GM12878 (cell line): Measurements from ENCODE around the gene ADAMTSL3. TPM values are rescaled to one million over a fixed set of nuclear protein-coding genes. Genes with fewer than 3 reads are reported as not detected.
A peak's percentile ranks its signal among the peaks of the same experiment; 100 is the strongest.

Experiments
- ATAC-seq: fragments of 200-7000 bp; cut with Tn5 transposase; 3 replicates; pipeline ENCODE4 v1.9.1; 2020; ENCODE audit warnings: mild to moderate bottlenecking, moderate library complexity
- BruUV-seq: library from RNA; stranded (reverse); fragments of 400-500 nt; replicated peaks from 2 replicates; lab custom pipeline; 2021; lab: Mats Ljungman, UMichigan
- CTCF ChIA-PET: fragments of 300-600 bp; sonication (Branson Sonifier 250); formaldehyde crosslinking; extraction: SDS; loops from one replicate; lab custom pipeline; 2021; ENCODE audit warnings: inconsistent platforms; lab: Yijun Ruan, JAX
- POLR2A ChIA-PET: fragments of 350-600 bp; formaldehyde crosslinking; extraction: SDS; loops from one replicate; lab custom pipeline; 2021; ENCODE audit warnings: inconsistent platforms; lab: Charles Lee
- RAD21 ChIA-PET: fragments of 300-600 bp; sonication (Branson Sonifier 250); formaldehyde crosslinking; loops from one replicate; lab custom pipeline; 2023; ENCODE audit warnings: antibody characterized with exemption; ENCODE audit not compliant: unreplicated experiment; lab: Charles Lee
- SMC1A ChIA-PET: fragments of 300-600 bp; sonication (Branson Sonifier 250); formaldehyde crosslinking; loops from one replicate; lab custom pipeline; 2023; ENCODE audit not compliant: unreplicated experiment, uncharacterized antibody; lab: Charles Lee
- DNase-seq: peaks from one replicate; pipeline ENCODE4 v3.0.0-alpha.2; 2011; ENCODE audit warnings: low read depth, low spot score
- FAIRE-seq: peaks from 3 replicates; lab custom pipeline; 2011; peaks lifted over from hg19 to GRCh38; lab: Jason Lieb, UNC
- H2AFZ ChIP-seq: 2 replicates; pipeline ENCODE4 v1.6.0; 2011; ENCODE audit warnings: low read depth, low read length, control low read depth; ENCODE audit not compliant: control insufficient read depth
- H3K27ac ChIP-seq: 2 replicates; pipeline ENCODE4 v1.5.1; 2011; ENCODE audit warnings: control low read depth; ENCODE audit not compliant: control insufficient read depth, insufficient read depth
- H3K27me3 ChIP-seq, 2 experiments: replicated peaks in 1 of 2; 2 replicates each; pipeline versions ENCODE4 v1.6.0 to v1.6.1; 2011; ENCODE audit warnings: low read length in 1 of 2; ENCODE audit not compliant: control insufficient read depth in 2 of 2, insufficient read depth in 2 of 2
- H3K36me3 ChIP-seq, 2 experiments: 2 replicates each; pipeline ENCODE4 v1.5.1; 2011; ENCODE audit warnings: low read length in 1 of 2; ENCODE audit not compliant: control insufficient read depth in 2 of 2, insufficient read depth in 2 of 2
- H3K4me1 ChIP-seq: 2 replicates; pipeline ENCODE4 v1.6.1; 2011; ENCODE audit warnings: mild to moderate bottlenecking, low read length, moderate library complexity, mixed read lengths; ENCODE audit not compliant: control insufficient read depth, insufficient read depth
- H3K4me2 ChIP-seq: 2 replicates; pipeline ENCODE4 v1.6.0; 2011; ENCODE audit warnings: control low read depth; ENCODE audit not compliant: control insufficient read depth, insufficient read depth
- H3K4me3 ChIP-seq: fragments of 200-600 bp; sonication (generic); 2 replicates; pipeline ENCODE4 v1.5.1; 2016
- H3K79me2 ChIP-seq: 2 replicates; pipeline ENCODE4 v1.6.0; 2011; ENCODE audit warnings: low read length; ENCODE audit not compliant: control insufficient read depth, insufficient read depth
- H3K9ac ChIP-seq: 2 replicates; pipeline ENCODE4 v1.8.0; 2011; ENCODE audit warnings: low read length, control low read depth, mixed read lengths; ENCODE audit not compliant: control insufficient read depth, insufficient read depth
- H3K9me3 ChIP-seq: replicated peaks from 3 replicates; pipeline ENCODE4 v1.5.1; 2011; ENCODE audit warnings: mild to moderate bottlenecking, low read length; ENCODE audit not compliant: control insufficient read depth, insufficient read depth
- H4K20me1 ChIP-seq: 2 replicates; pipeline ENCODE4 v1.6.0; 2011; ENCODE audit not compliant: control insufficient read depth, insufficient read depth
- CREB1 ChIP-seq: IDR thresholded peaks from 2 replicates; pipeline ENCODE4 v1.6.1; 2012; ENCODE audit warnings: low read depth, mild to moderate bottlenecking, inconsistent platforms
- ESRRA ChIP-seq: IDR thresholded peaks from 2 replicates; pipeline ENCODE4 v1.6.1; 2012; ENCODE audit warnings: mild to moderate bottlenecking, low read length, improper control_type of control experiment
- HDGF ChIP-seq: fragments of 450-650 bp; IDR thresholded peaks from 2 replicates; pipeline ENCODE4 v1.6.1; 2016; ENCODE audit warnings: antibody characterized with exemption
- KAT2A ChIP-seq: conservative IDR thresholded peaks from 2 replicates; pipeline ENCODE4 v1.6.1; 2011; ENCODE audit warnings: low read depth, low read length; ENCODE audit not compliant: control insufficient read depth
- MEF2A ChIP-seq: IDR thresholded peaks from 2 replicates; pipeline ENCODE4 v1.6.1; 2011; ENCODE audit warnings: low read depth, mild to moderate bottlenecking, low read length, moderate library complexity; ENCODE audit not compliant: insufficient read depth
- NFXL1 ChIP-seq: fragments of 450-650 bp; IDR thresholded peaks from 2 replicates; pipeline ENCODE4 v1.6.1; 2017; ENCODE audit warnings: antibody characterized with exemption, mild to moderate bottlenecking, borderline replicate concordance
- RBBP5 ChIP-seq: fragments of 200-600 bp; sonication (generic); conservative IDR thresholded peaks from 2 replicates; pipeline ENCODE4 v1.6.1; 2016
- SRF ChIP-seq, 2 experiments: IDR thresholded peaks; 2 replicates each; pipeline ENCODE4 v1.6.1; 2011; ENCODE audit warnings: low read depth in 2 of 2, low read length in 2 of 2, mild to moderate bottlenecking in 1 of 2, moderate library complexity in 1 of 2
- ZNF384 ChIP-seq: IDR thresholded peaks from 2 replicates; pipeline ENCODE4 v1.6.1; 2012; ENCODE audit warnings: low read depth, mild to moderate bottlenecking, low read length, improper control_type of control experiment, borderline replicate concordance
- WGBS: methylation state at CpG from one replicate; pipeline ENCODE4 v1.1.6; 2016; ENCODE audit warnings: low lambda C conversion rate; ENCODE audit not compliant: insufficient replicate concordance, insufficient coverage; ENCODE audit errors: missing lambda C conversion rate; 5-methylcytosine and 5-hydroxymethylcytosine counted together
- in situ Hi-C: fragments of 300-500 bp; cut with MboI; formaldehyde crosslinking; loops from 9 replicates; pipeline ENCODE4 v1.14.3; 2018; ENCODE audit warnings: mixed read lengths
- intact Hi-C: fragments of 100-400 bp; cut with micrococcal nuclease; formaldehyde crosslinking; loops from one replicate; pipeline ENCODE4 v1.14.2; 2022; ENCODE audit not compliant: unreplicated experiment
- polyA plus RNA-seq, 11 experiments: library from polyadenylated mRNA; depleted of rRNA in 4 of 11; unstranded in 6 of 11; stranded (reverse) in 5 of 11; fragments of >200 nt; fragmentation: Nextera tagmentation in 4 of 11; fragmentation: Illumina TruSeq in 1 of 11; extraction: Ambion mirVana in 4 of 11; extraction: Trizol in 1 of 11; gene quantifications; 1 replicate in 1 of 11; 2 replicates in 10 of 11; pipeline versions ENCODE4 v1.2.1 to v1.2.3, GENCODE V29; 2011 to 2016; ENCODE audit warnings: inconsistent platforms in 2 of 11, missing spikeins in 2 of 11, low read depth in 1 of 11
- total RNA-seq, 4 experiments: library from RNA; depleted of rRNA in 3 of 4; stranded (reverse); fragments of >200 nt in 3 of 4; fragmentation: Illumina TruSeq in 1 of 4; extraction: Trizol in 1 of 4; gene quantifications; 2 replicates each; pipeline versions ENCODE4 v1.2.1 to v1.2.3, GENCODE V29; 2013 to 2021
- TF ChIP-seq, protein P1 (sequence below): fragments of 450-650 bp; IDR thresholded peaks from 2 replicates; pipeline ENCODE4 v1.6.1; 2017; ENCODE audit warnings: mild to moderate bottlenecking
- TF ChIP-seq, protein P2 (sequence below): fragments of 450-650 bp; IDR thresholded peaks from 2 replicates; pipeline ENCODE4 v1.6.1; 2017; ENCODE audit warnings: antibody characterized with exemption, mild to moderate bottlenecking, moderate library complexity

ADAMTSL3 gene
- total and polyA plus RNA-seq, 10 of the 15 experiments (the other 5 are each of a cell fraction or from before 2014, with no cell fraction given): 0.01 to 0.28 (median 0.13) TPM

DNA sequence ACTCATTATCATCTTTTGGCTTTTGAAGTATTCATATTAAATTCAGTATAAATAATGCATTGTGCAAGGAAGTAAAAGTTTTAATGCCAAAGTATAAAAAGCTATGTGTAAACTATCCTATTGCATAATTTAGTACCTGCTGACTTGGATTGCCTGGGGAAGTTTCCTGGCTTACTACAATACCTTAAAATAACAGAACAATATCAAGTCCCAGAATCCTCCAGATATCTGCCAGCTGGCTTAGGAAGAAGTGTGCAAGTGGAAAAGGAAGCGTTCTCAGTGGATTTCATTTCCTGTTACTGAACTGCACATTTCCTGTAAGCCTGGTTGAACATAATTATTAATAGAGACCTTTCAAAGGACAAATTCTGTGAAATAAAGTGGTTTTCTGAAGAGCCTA lies 236.7 kb downstream of the ADAMTSL3 start:
- no peaks in the 10 kb centered on the region for H3K79me2 ChIP-seq
- H2AFZ ChIP-seq: no peak overlapping the region
- SMC1A ChIA-PET: interaction anchor here (1.0 to 1.6 kb wide), 3 partner anchors 84 to 103 kb away, joined by 3 to 4 read pairs (median 3); no protein-coding TSS in a partner anchor
- TF ChIP-seq ZNF384 (no peak), NFXL1 (no peak), HDGF (no peak), RBBP5 (no peak), ESRRA (no peak), SRF (IDR thresholded peaks at IDR 0.05; ENCODE audit: low read depth in 2 of 2, low read length in 2 of 2) (no peak), KAT2A (no peak), CREB1 (no peak), MEF2A (no peak)
- TF ChIP-seq, protein P1, sequence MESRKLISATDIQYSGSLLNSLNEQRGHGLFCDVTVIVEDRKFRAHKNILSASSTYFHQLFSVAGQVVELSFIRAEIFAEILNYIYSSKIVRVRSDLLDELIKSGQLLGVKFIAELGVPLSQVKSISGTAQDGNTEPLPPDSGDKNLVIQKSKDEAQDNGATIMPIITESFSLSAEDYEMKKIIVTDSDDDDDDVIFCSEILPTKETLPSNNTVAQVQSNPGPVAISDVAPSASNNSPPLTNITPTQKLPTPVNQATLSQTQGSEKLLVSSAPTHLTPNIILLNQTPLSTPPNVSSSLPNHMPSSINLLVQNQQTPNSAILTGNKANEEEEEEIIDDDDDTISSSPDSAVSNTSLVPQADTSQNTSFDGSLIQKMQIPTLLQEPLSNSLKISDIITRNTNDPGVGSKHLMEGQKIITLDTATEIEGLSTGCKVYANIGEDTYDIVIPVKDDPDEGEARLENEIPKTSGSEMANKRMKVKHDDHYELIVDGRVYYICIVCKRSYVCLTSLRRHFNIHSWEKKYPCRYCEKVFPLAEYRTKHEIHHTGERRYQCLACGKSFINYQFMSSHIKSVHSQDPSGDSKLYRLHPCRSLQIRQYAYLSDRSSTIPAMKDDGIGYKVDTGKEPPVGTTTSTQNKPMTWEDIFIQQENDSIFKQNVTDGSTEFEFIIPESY: no peak
- TF ChIP-seq, protein P2, sequence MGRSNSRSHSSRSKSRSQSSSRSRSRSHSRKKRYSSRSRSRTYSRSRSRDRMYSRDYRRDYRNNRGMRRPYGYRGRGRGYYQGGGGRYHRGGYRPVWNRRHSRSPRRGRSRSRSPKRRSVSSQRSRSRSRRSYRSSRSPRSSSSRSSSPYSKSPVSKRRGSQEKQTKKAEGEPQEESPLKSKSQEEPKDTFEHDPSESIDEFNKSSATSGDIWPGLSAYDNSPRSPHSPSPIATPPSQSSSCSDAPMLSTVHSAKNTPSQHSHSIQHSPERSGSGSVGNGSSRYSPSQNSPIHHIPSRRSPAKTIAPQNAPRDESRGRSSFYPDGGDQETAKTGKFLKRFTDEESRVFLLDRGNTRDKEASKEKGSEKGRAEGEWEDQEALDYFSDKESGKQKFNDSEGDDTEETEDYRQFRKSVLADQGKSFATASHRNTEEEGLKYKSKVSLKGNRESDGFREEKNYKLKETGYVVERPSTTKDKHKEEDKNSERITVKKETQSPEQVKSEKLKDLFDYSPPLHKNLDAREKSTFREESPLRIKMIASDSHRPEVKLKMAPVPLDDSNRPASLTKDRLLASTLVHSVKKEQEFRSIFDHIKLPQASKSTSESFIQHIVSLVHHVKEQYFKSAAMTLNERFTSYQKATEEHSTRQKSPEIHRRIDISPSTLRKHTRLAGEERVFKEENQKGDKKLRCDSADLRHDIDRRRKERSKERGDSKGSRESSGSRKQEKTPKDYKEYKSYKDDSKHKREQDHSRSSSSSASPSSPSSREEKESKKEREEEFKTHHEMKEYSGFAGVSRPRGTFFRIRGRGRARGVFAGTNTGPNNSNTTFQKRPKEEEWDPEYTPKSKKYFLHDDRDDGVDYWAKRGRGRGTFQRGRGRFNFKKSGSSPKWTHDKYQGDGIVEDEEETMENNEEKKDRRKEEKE: no peak
- TF ChIP-seq, all 136 proteins: peak for 0
- no TSS peak for BruUV-seq
- ATAC-seq (no peak), FAIRE-seq (no peak), DNase-seq (no peak)
- POLR2A ChIA-PET: interaction anchor here (0.5 kb wide), 1 partner anchor 84 kb away, joined by 3 read pairs; no protein-coding TSS in a partner anchor
- Histone ChIP-seq H3K4me2 (peak overlapping the region; percentile 33; the same call in 1 of the 2 replicates), H3K9ac (no peak overlapping the region), H3K4me3 (no peak overlapping the region), H3K4me1 (peaks cover 3% of the 10 kb centered on the region; the same call in 1 of the 2 replicates), H3K27me3 (no peaks in the 10 kb centered on the region), H3K9me3 (no peaks in the 10 kb centered on the region), H3K36me3 (no peaks in the 10 kb centered on the region), H4K20me1 (no peaks in the 10 kb centered on the region), H3K27ac (no peak overlapping the region)
- in situ Hi-C loops: no loop called here
- CTCF ChIA-PET: interaction anchor here (1.0 to 1.9 kb wide), 4 partner anchors 21 to 133 kb away, joined by 3 to 10 read pairs (median 6); no protein-coding TSS in a partner anchor
- intact Hi-C loops: no loop called here
- RAD21 ChIA-PET: no interaction called here
- WGBS: 0% methylated on average over 1 of the region's 1 CpG
